GM18526 (cell line): ENCODE results near the gene ACTMAP.

Experiments used
- POLR2A ChIP-seq: IDR thresholded peaks from 3 replicates; pipeline ENCODE4 v1.6.1; 2011; ENCODE audit not compliant: insufficient read length; ENCODE audit errors: extremely low read depth

ACTMAP gene

GRCh38 chr19:40752257-40752781, 2.0 kb upstream of the ACTMAP start:
- no peak for TF ChIP-seq POLR2A

GRCh38 chr19:40750874-40751537, 729 bp upstream of the ACTMAP start, which contains the start of gene SNRPA:
Gene SNRPA (plus strand): TSS chr19:40751203. CDS start chr19:40751409, 206 bp downstream.
- peak; percentile 66 for TF ChIP-seq POLR2A

- TF ChIP-seq POLR2A, result no peak
These were observed 2.7 kb downstream of the ACTMAP start for GRCh38 chr19:40747536-40747935.

- TF ChIP-seq POLR2A, result no peak
These were observed 4.9 kb downstream of the ACTMAP start for GRCh38 chr19:40745402-40745780.

GRCh38 chr19:40744554-40745401, 5.5 kb downstream of the ACTMAP start:
- no peak for TF ChIP-seq POLR2A

GRCh38 chr19:40743926-40744325, 6.4 kb downstream of the ACTMAP start:
- TF ChIP-seq POLR2A, result no peak

GRCh38 chr19:40742886-40743285, 7.4 kb downstream of the ACTMAP start:
- no peak for TF ChIP-seq POLR2A

- no peak for TF ChIP-seq POLR2A
These were observed 7.8 kb downstream of the ACTMAP start for GRCh38 chr19:40742477-40742876.

GRCh38 chr19:40741527-40742390, 8.5 kb downstream of the ACTMAP start:
- no peak for TF ChIP-seq POLR2A

- no peak for TF ChIP-seq POLR2A
These were observed 9.5 kb downstream of the ACTMAP start for GRCh38 chr19:40740747-40741146.

GRCh38 chr19:40739871-40740703, 10.2 kb downstream of the ACTMAP start:
- no peak for TF ChIP-seq POLR2A

GRCh38 chr19:40739030-40739839, 11.0 kb downstream of the ACTMAP start:
- TF ChIP-seq POLR2A, result no peak

- TF ChIP-seq POLR2A, result no peak
These were observed 13.1 kb downstream of the ACTMAP start for GRCh38 chr19:40737102-40737644.
